Stimulated activated CD8-positive, alpha-beta memory T cell treated with anti-CD3 and anti-CD28 coated beads, Interleukin-4, amount 100 ng/mL, for 4 hours (primary cell): Measurements from ENCODE around the gene TRPC4AP.
"Not testable (repeated sequence)": the region's sequence is repeated elsewhere in the genome, so short reads cannot be mapped to it uniquely, and the experiment has no call there.

Experiments used
- DNase-seq, 2 donors: peaks; one replicate each; pipeline ENCODE4 v3.0.0-alpha.2; 2020; ENCODE audit warnings: low read depth in 2 of 2, low spot score in 1 of 2

The TRPC4AP gene

GRCh38 chr20:35059612-35060011 is 33.0 kb downstream of the TRPC4AP start:
- no peak for DNase-seq

DNA sequence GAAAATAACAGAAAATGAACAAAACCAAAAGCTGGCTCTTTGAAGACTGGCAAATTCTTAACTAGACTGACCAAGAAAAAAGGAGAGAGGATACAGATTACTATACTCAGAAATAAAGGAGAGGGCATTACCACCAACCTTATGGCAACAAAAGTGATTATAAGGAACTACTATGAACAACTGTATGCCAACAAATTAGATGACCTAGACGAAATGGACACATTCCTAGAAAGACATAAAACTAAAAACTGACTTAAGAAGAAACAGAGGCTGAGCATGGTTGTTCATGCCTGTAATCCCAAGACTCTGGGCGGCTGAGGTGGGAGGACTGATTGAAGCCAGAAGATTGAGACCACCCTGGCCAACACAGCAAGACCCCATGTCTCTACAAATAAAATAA is 33.5 kb downstream of the TRPC4AP start:
- no peak for DNase-seq

- no peak for DNase-seq
Observed at GRCh38 chr20:35055445-35056276, 36.9 kb downstream of the TRPC4AP start.

DNA sequence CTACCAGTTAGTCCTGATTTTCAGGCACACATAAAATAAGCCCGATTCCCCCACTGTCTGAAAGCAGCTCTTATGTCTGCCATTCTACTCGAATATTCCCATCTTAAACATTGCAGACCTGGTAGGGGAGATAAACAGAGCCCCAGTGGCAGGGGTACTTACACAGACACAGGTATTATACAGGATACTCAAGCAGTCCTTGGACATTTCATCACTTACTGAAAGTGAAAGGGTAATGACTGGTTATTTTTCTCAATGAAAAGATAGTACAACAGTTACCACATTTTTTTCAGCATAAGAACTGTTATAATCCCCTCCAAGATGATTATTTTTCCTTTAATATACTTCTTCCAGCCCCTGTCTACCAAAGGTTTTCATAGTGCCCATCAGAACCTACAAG is 37.8 kb downstream of the TRPC4AP start:
- no peak for DNase-seq

DNA sequence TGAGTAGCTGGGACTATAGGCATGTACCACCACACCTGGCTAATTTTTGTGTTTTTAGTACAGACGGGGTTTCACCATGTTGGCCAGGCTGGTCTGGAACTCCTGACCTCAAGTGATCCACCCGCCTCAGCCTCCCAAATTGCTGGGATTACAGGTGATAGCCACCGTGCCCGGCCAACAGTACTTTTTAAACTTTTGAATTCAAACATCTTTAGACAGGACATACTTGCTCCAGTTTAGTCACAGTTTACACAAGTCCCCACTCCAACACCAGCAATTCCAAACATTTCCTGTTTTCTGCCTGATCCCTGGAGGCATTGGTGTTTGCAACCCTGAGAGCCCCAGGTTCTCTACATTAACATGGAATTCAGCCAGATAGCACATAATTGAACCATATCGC is 40.0 kb downstream of the TRPC4AP start:
- DNase-seq: not testable (repeated sequence)

- DNase-seq: no peak
Observed at GRCh38 chr20:35049776-35050352, 42.7 kb downstream of the TRPC4AP start.

GRCh38 chr20:35048739-35049138 is 43.9 kb downstream of the TRPC4AP start:
- DNase-seq: no peak

- DNase-seq: no peak
Observed at GRCh38 chr20:35042268-35042667, 50.3 kb downstream of the TRPC4AP start.

DNA sequence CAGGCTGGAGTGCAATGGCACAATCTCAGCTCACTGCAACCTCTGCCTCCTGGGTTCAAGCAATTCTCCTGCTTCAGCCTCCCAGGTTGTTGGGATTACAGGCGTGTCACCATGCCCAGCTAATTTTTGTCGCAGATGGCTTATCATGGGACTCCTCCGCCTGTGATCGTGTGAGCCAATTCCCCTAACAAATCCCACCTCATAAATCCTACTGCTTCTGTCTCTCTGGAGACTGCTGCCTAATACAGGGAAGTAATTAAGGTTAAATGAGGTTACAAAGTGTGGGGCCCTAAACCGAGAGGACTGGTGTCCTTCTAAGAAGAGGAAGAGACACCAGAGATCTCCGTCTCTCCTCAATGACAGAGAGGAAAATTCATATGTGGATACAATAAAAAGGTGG is 52.0 kb downstream of the TRPC4AP start:
- no peak for DNase-seq

DNA sequence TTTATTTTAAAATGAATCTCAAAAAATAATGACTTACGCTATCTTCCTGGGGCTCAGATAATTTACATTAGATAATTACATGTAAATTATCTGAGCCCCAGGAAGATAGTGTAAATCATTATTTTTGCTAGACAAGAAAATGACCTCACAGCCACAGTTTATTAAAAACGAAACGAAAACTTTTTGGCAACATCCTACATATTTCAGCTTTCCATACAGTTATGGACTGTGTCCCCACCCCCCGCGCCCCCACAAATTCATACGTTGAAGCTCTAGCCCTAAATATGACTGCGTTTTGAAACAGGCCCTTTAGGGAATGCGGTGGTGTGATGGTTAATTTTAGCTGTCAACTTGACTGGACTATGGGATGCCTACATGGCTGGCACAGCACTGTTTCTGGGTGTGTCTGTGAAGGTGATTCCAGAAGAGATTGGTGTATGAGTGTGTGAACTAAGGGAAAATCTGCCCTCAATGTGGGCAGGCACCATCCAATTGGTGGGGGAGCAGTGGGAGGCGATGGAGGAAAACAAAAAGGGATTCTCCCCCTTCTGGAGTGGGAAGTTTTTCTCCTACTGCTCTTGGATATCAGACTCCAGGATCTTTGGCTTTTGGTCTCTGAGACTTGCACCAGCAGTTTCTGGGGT is 52.6 kb downstream of the TRPC4AP start:
- DNase-seq: no peak

GRCh38 chr20:35039146-35039545 is 53.5 kb downstream of the TRPC4AP start:
- DNase-seq: no peak

- DNase-seq: no peak
Observed at GRCh38 chr20:35034145-35034544, 58.5 kb downstream of the TRPC4AP start.

DNA sequence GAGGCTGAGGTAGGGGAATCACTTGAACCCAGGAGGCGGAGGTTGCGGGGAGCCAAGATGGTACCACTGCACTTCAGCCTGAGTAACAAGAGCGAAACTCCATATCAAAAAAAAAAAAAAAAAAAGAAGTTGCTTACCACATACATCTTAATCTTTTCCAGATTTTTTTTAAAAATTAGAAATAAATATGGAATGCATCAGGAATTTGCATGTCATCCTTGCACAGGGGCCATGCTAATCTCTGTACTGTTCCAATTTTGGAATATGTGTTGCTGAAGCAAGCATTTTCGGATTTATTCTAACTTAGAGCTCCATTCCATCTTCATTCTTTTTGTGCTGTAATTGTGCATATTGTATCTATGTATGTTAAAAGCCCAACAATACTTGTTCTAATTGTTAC is 62.5 kb downstream of the TRPC4AP start:
- DNase-seq: no peak

- no peak for DNase-seq
Observed at GRCh38 chr20:35027301-35027700, 65.3 kb downstream of the TRPC4AP start.

GRCh38 chr20:35025116-35025515 is 67.5 kb downstream of the TRPC4AP start:
- no peak for DNase-seq

DNA sequence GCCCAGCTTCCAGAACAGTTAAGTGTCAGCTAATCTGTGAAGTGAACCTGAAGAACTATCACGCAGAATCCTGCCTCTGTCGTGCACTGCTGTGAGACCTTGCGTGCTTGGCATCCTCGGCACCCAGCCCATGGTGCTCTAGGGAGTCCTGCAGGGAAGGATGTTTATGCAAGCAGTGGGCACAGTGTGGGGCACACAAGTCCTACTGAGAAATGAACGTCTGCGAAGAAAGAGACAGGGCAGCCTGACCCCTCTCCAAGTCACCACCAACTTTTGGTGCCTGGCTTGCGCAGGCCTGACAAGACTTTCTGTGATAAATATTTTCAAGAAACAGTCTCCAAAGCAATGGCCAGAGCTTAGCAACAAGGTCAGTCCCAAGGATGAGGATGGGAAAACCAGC is 69.0 kb downstream of the TRPC4AP start:
- DNase-seq: no peak

- no peak for DNase-seq
Observed at GRCh38 chr20:35021831-35022230, 70.8 kb downstream of the TRPC4AP start.

GRCh38 chr20:35021063-35021462 is 71.5 kb downstream of the TRPC4AP start:
- DNase-seq: no peak

GRCh38 chr20:35020108-35020928 is 72.3 kb downstream of the TRPC4AP start:
- no peak for DNase-seq

- no peak for DNase-seq
Observed at GRCh38 chr20:35018590-35019371, 73.8 kb downstream of the TRPC4AP start.
